ENCODE measurements around the gene MYH11. TPM values are rescaled to one million over a fixed set of nuclear protein-coding genes. Genes with fewer than 3 reads are reported as not detected.

The MYH11 gene
- total RNA-seq, 1 donor from 2014 or later, result 0.07 TPM

DNA sequence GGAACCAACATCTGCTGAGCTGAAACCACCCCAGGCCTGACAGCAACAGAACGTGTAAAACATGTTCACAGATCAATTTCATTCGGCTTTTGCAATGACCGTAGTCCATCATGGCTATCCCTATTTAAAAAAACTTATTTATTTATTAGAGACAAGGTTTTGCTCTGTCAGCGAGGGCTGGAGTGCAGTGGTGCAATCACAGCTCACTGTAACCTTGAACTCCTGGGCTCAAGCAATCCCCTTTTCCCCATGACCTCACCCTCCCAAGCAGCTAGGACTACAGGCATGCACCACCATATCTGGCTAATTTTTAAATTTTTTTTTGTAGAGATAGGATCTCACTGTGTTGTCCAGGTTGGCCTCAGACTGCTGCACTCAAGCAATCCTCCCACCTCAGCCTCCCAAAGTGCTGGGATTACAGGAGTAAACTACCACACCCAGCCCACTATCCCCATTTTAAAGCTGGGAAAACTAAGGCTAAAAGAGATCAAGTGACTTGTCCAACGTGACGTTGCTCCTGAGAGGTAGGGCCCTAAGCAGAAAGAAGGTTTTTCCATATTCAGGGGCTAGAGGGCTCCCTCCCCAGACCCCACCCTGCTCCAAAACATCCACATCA lies 77.7 kb downstream of the MYH11 start:
- Mint-ChIP-seq H3K9me3 (no peaks in the 10 kb centered on the region), H3K27ac (no peak overlapping the region), H3K4me3 (no peak overlapping the region), H3K36me3 (no peaks in the 10 kb centered on the region), H3K4me1 (peaks cover 11% of the 10 kb centered on the region), H3K27me3 (ENCODE audit: insufficient read depth, low read depth) (peaks cover 7% of the 10 kb centered on the region)
- no peaks in the 10 kb centered on the region for H3K27me3 ChIP-seq
- no peaks in the 10 kb centered on the region for H3K36me3 ChIP-seq
- no peak overlapping the region for H3K4me2 ChIP-seq
- H3F3A ChIP-seq (ENCODE audit: low read depth), result no peaks in the 10 kb centered on the region
- H4K20me1 ChIP-seq (ENCODE audit: low read depth), result no peaks in the 10 kb centered on the region
- H3K9ac ChIP-seq, result no peak overlapping the region
- no peak overlapping the region for H3K4me3 ChIP-seq
- no peaks in the 10 kb centered on the region for H3K79me2 ChIP-seq (ENCODE audit: low read depth)
- no peak for DNase-seq (ENCODE audit: low spot score)
- H3K27ac ChIP-seq, result no peak overlapping the region
- TF ChIP-seq, protein P1, sequence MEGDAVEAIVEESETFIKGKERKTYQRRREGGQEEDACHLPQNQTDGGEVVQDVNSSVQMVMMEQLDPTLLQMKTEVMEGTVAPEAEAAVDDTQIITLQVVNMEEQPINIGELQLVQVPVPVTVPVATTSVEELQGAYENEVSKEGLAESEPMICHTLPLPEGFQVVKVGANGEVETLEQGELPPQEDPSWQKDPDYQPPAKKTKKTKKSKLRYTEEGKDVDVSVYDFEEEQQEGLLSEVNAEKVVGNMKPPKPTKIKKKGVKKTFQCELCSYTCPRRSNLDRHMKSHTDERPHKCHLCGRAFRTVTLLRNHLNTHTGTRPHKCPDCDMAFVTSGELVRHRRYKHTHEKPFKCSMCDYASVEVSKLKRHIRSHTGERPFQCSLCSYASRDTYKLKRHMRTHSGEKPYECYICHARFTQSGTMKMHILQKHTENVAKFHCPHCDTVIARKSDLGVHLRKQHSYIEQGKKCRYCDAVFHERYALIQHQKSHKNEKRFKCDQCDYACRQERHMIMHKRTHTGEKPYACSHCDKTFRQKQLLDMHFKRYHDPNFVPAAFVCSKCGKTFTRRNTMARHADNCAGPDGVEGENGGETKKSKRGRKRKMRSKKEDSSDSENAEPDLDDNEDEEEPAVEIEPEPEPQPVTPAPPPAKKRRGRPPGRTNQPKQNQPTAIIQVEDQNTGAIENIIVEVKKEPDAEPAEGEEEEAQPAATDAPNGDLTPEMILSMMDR (IDR thresholded peaks at IDR 0.05), result no peak
- TF ChIP-seq EZH2phosphoT487 (IDR thresholded peaks at IDR 0.05) (no peak), EZH2 (IDR thresholded peaks at IDR 0.05) (no peak)
- H2AFZ ChIP-seq (replicated peaks), result no peak overlapping the region
- H3K4me1 ChIP-seq, result peaks cover 5% of the 10 kb centered on the region
- no peaks in the 10 kb centered on the region for H3K9me3 ChIP-seq (ENCODE audit: low read depth)

- H3K4me1 ChIP-seq, result peaks cover 5% of the 10 kb centered on the region
- no peak overlapping the region for H3K4me2 ChIP-seq
- H3K4me3 Mint-ChIP-seq, result no peak overlapping the region
- no peaks in the 10 kb centered on the region for H3K9me3 ChIP-seq (ENCODE audit: low read depth)
- no peaks in the 10 kb centered on the region for H3F3A ChIP-seq (ENCODE audit: low read depth)
- H3K4me3 ChIP-seq, result no peak overlapping the region
- H3K79me2 ChIP-seq (ENCODE audit: low read depth), result no peaks in the 10 kb centered on the region
- peaks cover 7% of the 10 kb centered on the region for H3K27me3 Mint-ChIP-seq (ENCODE audit: insufficient read depth, low read depth)
- H3K9me3 Mint-ChIP-seq, result no peaks in the 10 kb centered on the region
- H3K9ac ChIP-seq, result no peak overlapping the region
- H3K27ac Mint-ChIP-seq, result no peak overlapping the region
- no peaks in the 10 kb centered on the region for H3K36me3 ChIP-seq
- no peaks in the 10 kb centered on the region for H3K27me3 ChIP-seq
- H3K4me1 Mint-ChIP-seq, result peaks cover 11% of the 10 kb centered on the region
- no peak for TF ChIP-seq EZH2 (IDR thresholded peaks at IDR 0.05)
- TF ChIP-seq, protein P1 (IDR thresholded peaks at IDR 0.05), result no peak
- TF ChIP-seq EZH2phosphoT487 (IDR thresholded peaks at IDR 0.05), result no peak
- no peak for DNase-seq (ENCODE audit: low spot score)
- H4K20me1 ChIP-seq (ENCODE audit: low read depth), result no peaks in the 10 kb centered on the region
- no peaks in the 10 kb centered on the region for H3K36me3 Mint-ChIP-seq
- peak overlapping the region; percentile 53 for H2AFZ ChIP-seq (replicated peaks)
- no peak overlapping the region for H3K27ac ChIP-seq
These were observed 78.6 kb downstream of the MYH11 start for GRCh38 chr16:15778204-15778743.

DNA sequence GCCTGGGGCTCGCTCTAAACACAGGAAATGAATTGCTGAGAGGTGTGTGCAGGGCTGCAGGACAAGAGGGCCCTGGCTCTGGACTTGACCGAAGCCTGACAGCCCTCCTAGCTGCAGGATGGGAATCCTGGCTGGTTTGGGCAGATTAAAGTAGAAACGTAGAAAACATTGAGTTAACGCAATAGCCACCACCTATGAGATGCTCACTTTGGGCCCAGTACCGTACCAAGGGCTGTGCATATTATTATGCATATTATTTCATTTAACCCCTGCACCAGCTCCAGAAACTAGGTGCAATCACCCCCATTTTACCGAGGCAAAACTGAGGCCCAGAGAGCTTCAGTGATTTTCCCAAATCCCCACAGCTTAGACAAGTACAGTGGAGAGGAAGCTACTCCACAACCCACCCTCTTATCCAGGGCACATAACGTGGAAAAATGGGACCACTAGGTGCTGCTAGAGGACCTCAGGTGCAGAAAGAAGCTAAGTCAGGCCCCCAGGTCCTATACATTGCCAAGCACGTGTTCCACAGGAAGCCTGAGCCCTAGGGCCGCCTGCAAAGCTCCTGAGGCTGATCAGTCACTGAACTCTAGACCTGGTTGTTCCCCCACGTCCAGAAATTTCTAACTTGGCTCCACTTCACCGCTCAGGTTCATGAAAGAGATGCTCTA lies 79.2 kb downstream of the MYH11 start:
- Histone ChIP-seq H3K4me1 (peaks cover 5% of the 10 kb centered on the region), H3K9me3 (ENCODE audit: low read depth) (no peaks in the 10 kb centered on the region), H2AFZ (replicated peaks) (peak overlapping the region; percentile 53), H3K27me3 (no peaks in the 10 kb centered on the region), H4K20me1 (ENCODE audit: low read depth) (no peaks in the 10 kb centered on the region), H3K9ac (no peak overlapping the region), H3K27ac (no peak overlapping the region), H3K4me3 (no peak overlapping the region), H3K4me2 (no peak overlapping the region), H3F3A (ENCODE audit: low read depth) (no peaks in the 10 kb centered on the region), H3K79me2 (ENCODE audit: low read depth) (no peaks in the 10 kb centered on the region), H3K36me3 (no peaks in the 10 kb centered on the region)
- H3K4me3 Mint-ChIP-seq, result no peak overlapping the region
- peak; percentile 75 for DNase-seq (ENCODE audit: low spot score)
- peaks cover 7% of the 10 kb centered on the region for H3K27me3 Mint-ChIP-seq (ENCODE audit: insufficient read depth, low read depth)
- H3K9me3 Mint-ChIP-seq, result no peaks in the 10 kb centered on the region
- TF ChIP-seq, protein P1 (IDR thresholded peaks at IDR 0.05), result peak; percentile 59
- TF ChIP-seq EZH2phosphoT487 (IDR thresholded peaks at IDR 0.05) (no peak), EZH2 (IDR thresholded peaks at IDR 0.05) (no peak)
- H3K4me1 Mint-ChIP-seq, result peaks cover 9% of the 10 kb centered on the region
- H3K27ac Mint-ChIP-seq, result no peak overlapping the region
- H3K36me3 Mint-ChIP-seq, result no peaks in the 10 kb centered on the region

All from neural progenitor cell (in vitro differentiated cells).